SW480 (cell line): ENCODE measurements around the gene ZCWPW2.

Experiments used
- DNase-seq: peaks from one replicate; pipeline ENCODE4 v3.0.0-alpha.2; 2016; ENCODE audit warnings: low spot score

ZCWPW2 gene

DNA sequence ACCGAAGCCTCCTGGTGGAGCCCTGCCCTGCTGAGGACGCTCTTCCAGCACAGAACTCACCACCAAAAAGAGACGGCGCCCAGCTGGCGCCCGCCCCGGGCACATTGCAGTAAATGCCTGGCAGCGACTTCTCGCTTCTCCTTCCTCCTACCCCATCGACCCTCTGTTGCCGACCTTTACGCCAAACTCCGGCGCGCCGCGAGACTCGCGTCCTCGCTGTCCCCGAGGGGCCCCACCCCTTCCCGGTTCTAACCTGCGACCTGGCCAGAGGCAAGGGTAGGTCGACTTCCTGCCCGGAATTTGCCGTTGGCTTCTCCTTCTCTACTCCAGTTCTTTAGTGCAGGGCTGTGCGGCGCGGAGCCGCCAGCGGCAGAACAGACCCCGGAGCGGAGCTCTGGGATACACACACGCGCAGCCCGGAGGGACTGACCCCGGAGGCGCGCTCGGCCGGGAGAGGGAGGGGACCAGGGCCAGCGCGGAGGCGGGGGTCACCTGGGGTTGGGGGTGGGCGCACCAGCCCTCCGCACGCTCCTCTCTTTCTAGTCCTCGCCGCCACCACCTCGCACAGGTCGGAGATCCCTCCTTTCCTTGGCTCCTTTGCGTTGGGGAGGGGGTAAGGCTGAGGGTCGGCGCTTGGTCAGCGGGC is 226.7 kb downstream of the ZCWPW2 start:
- no peak for DNase-seq
